Measurements from ENCODE around the gene DSCAML1. TPM values are rescaled to one million over a fixed set of nuclear protein-coding genes. Genes with fewer than 3 reads are reported as not detected.

The DSCAML1 gene
- total RNA-seq, 2 experiments from 2014 or later: 0.13 to 0.29 TPM

GRCh38 chr11:117392001-117392690, 404.9 kb downstream of the DSCAML1 start:
- intact Hi-C loops (cut with micrococcal nuclease): no loop called here
- no peaks in the 10 kb centered on the region for H3K27me3 Mint-ChIP-seq
- no peak for TF ChIP-seq CTCF (IDR thresholded peaks at IDR 0.05)
- peaks cover 54% of the 10 kb centered on the region for H3K36me3 Mint-ChIP-seq (ENCODE audit: low read depth)
- no peaks in the 10 kb centered on the region for H3K4me1 Mint-ChIP-seq (ENCODE audit: low read depth)
- DNase-seq (no peak), ATAC-seq (no peak)
- H3K27ac Mint-ChIP-seq: no peak overlapping the region
- ChIA-PET POLR2A (no interaction called here), CTCF (interaction anchor here (3.2 kb wide), 1 partner anchor 34 kb away, joined by 15 read pairs; no protein-coding TSS in a partner anchor)
- no peaks in the 10 kb centered on the region for H3K9me3 Mint-ChIP-seq
- no peak overlapping the region for H3K4me3 Mint-ChIP-seq

- H3K36me3 Mint-ChIP-seq (ENCODE audit: low read depth): peaks cover 45% of the 10 kb centered on the region
- no peak for TF ChIP-seq CTCF (IDR thresholded peaks at IDR 0.05)
- H3K9me3 Mint-ChIP-seq: no peaks in the 10 kb centered on the region
- H3K4me1 Mint-ChIP-seq (ENCODE audit: low read depth): no peaks in the 10 kb centered on the region
- intact Hi-C loops (cut with micrococcal nuclease): no loop called here
- no peak overlapping the region for H3K27ac Mint-ChIP-seq
- ChIA-PET POLR2A (interaction anchor here (0.6 kb wide), 2 partner anchors 18 to 82 kb away, joined by 3 read pairs; no protein-coding TSS in a partner anchor), CTCF (interaction anchor here (1.7 kb wide), 1 partner anchor 35 kb away, joined by 3 read pairs; no protein-coding TSS in a partner anchor)
- H3K27me3 Mint-ChIP-seq: no peaks in the 10 kb centered on the region
- DNase-seq (no peak), ATAC-seq (no peak)
- H3K4me3 Mint-ChIP-seq: no peak overlapping the region
Measured at GRCh38 chr11:117391181-117391580, 405.8 kb downstream of the DSCAML1 start.

- no peaks in the 10 kb centered on the region for H3K4me1 Mint-ChIP-seq (ENCODE audit: low read depth)
- DNase-seq (no peak), ATAC-seq (no peak)
- no peaks in the 10 kb centered on the region for H3K9me3 Mint-ChIP-seq
- intact Hi-C loops (cut with micrococcal nuclease): no loop called here
- no peak overlapping the region for H3K4me3 Mint-ChIP-seq
- ChIA-PET CTCF (interaction anchor here (1.7 kb wide), 1 partner anchor 35 kb away, joined by 3 read pairs; no protein-coding TSS in a partner anchor), POLR2A (interaction anchor here (0.6 to 1.0 kb wide), 3 partner anchors 11 to 81 kb away, joined by 3 to 6 read pairs (median 3); no protein-coding TSS in a partner anchor)
- TF ChIP-seq CTCF (IDR thresholded peaks at IDR 0.05): no peak
- H3K27me3 Mint-ChIP-seq: no peaks in the 10 kb centered on the region
- H3K36me3 Mint-ChIP-seq (ENCODE audit: low read depth): peaks cover 41% of the 10 kb centered on the region
- H3K27ac Mint-ChIP-seq: no peak overlapping the region
Measured at GRCh38 chr11:117390743-117391142, 406.3 kb downstream of the DSCAML1 start.

- peaks cover 31% of the 10 kb centered on the region for H3K36me3 Mint-ChIP-seq (ENCODE audit: low read depth)
Measured at GRCh38 chr11:117387992-117388755, 408.8 kb downstream of the DSCAML1 start.

More at GRCh38 chr11:117387992-117388755, 408.8 kb downstream of the DSCAML1 start:
- no peaks in the 10 kb centered on the region for H3K27me3 Mint-ChIP-seq
- intact Hi-C loops (cut with micrococcal nuclease): no loop called here
- ATAC-seq: no peak
- ChIA-PET POLR2A (no interaction called here), CTCF (interaction anchor here (0.6 to 0.9 kb wide), 2 partner anchors 38 to 230 kb away, joined by 3 read pairs; no protein-coding TSS in a partner anchor)
- DNase-seq: no peak
- no peak overlapping the region for H3K27ac Mint-ChIP-seq
- no peak overlapping the region for H3K4me3 Mint-ChIP-seq
- TF ChIP-seq CTCF (IDR thresholded peaks at IDR 0.05): no peak
- no peaks in the 10 kb centered on the region for H3K9me3 Mint-ChIP-seq
- no peaks in the 10 kb centered on the region for H3K4me1 Mint-ChIP-seq (ENCODE audit: low read depth)
